Smooth muscle cell (in vitro differentiated cells): ENCODE results near the gene NOP9. TPM values are rescaled to one million over a fixed set of nuclear protein-coding genes. Genes with fewer than 3 reads are reported as not detected.

ENCODE experiments used
- DNase-seq: peaks from one replicate; lab custom pipeline; 2025; ENCODE audit not compliant: unreplicated experiment; lab: John Stamatoyannopoulos, UW
- H2AFZ ChIP-seq: fragments of 200-600 bp; sonication (generic); 2 replicates; pipeline ENCODE4 v1.6.0; 2016; ENCODE audit warnings: antibody characterized with exemption, low read depth, mild to moderate bottlenecking
- H3F3A ChIP-seq: fragments of 200-600 bp; sonication (generic); 2 replicates; pipeline ENCODE4 v1.6.0; 2017; ENCODE audit warnings: antibody characterized with exemption, low read depth
- H3K27ac ChIP-seq: fragments of 200-600 bp; sonication (generic); 2 replicates; pipeline ENCODE4 v1.5.1; 2016; ENCODE audit warnings: low read depth, mild to moderate bottlenecking
- H3K27me3 ChIP-seq: fragments of 200-600 bp; sonication (generic); 2 replicates; pipeline ENCODE4 v1.6.1; 2016; ENCODE audit warnings: low read depth, mild to moderate bottlenecking
- H3K36me3 ChIP-seq: fragments of 200-600 bp; sonication (generic); 2 replicates; pipeline ENCODE4 v1.5.1; 2016; ENCODE audit warnings: low read depth
- H3K4me1 ChIP-seq: fragments of 200-600 bp; sonication (generic); 2 replicates; pipeline ENCODE4 v1.5.1; 2016; ENCODE audit warnings: low read depth
- H3K4me2 ChIP-seq: fragments of 200-600 bp; sonication (generic); 2 replicates; pipeline ENCODE4 v1.6.0; 2016; ENCODE audit warnings: mild to moderate bottlenecking
- H3K4me3 ChIP-seq: fragments of 200-600 bp; sonication (generic); 2 replicates; pipeline ENCODE4 v1.5.1; 2016; ENCODE audit warnings: mild to moderate bottlenecking
- H3K79me2 ChIP-seq: fragments of 200-600 bp; sonication (generic); 2 replicates; pipeline ENCODE4 v1.6.0; 2016; ENCODE audit warnings: low read depth, mild to moderate bottlenecking
- H3K9ac ChIP-seq: fragments of 200-600 bp; sonication (generic); 2 replicates; pipeline ENCODE4 v1.6.0; 2016; ENCODE audit warnings: low read depth
- H3K9me3 ChIP-seq: fragments of 200-600 bp; sonication (generic); replicated peaks from 2 replicates; pipeline ENCODE4 v1.5.1; 2016; ENCODE audit warnings: low read depth
- H4K20me1 ChIP-seq: fragments of 200-600 bp; sonication (generic); 2 replicates; pipeline ENCODE4 v1.6.0; 2016; ENCODE audit warnings: low read depth
- CTCF ChIP-seq: fragments of 200-600 bp; sonication (generic); IDR thresholded peaks from 2 replicates; pipeline ENCODE4 v1.5.1; 2017; ENCODE audit warnings: borderline replicate concordance, mild to moderate bottlenecking, antibody characterized with exemption; ENCODE audit not compliant: insufficient read depth, poor library complexity, severe bottlenecking
- WGBS: methylation state at CpG from one replicate; pipeline ENCODE4 v1.1.7; 2016; ENCODE audit warnings: low lambda C conversion rate; 5-methylcytosine and 5-hydroxymethylcytosine counted together
- polyA plus RNA-seq: library from polyadenylated mRNA; unstranded; fragments of >200 nt; fragmentation: Nextera tagmentation; extraction: Ambion mirVana; gene quantifications from 2 replicates; pipeline ENCODE4 v1.2.1, GENCODE V29; 2016
- total RNA-seq: library from RNA; depleted of rRNA; stranded (reverse); fragments of >200 nt; gene quantifications from 2 replicates; pipeline ENCODE4 v1.2.3, GENCODE V29; 2014

Gene NOP9
- total and polyA plus RNA-seq, 2 experiments from 2014 or later: 3.3 to 9.3 TPM

GRCh38 chr14:24266344-24267244, 33.1 kb upstream of the NOP9 start:
- Histone ChIP-seq H3K27me3 (no peaks in the 10 kb centered on the region), H4K20me1 (no peaks in the 10 kb centered on the region), H3K9ac (no peak overlapping the region), H3K4me2 (no peak overlapping the region), H3F3A (no peaks in the 10 kb centered on the region), H2AFZ (no peak overlapping the region), H3K9me3 (no peaks in the 10 kb centered on the region), H3K36me3 (no peaks in the 10 kb centered on the region), H3K4me1 (no peaks in the 10 kb centered on the region), H3K79me2 (no peaks in the 10 kb centered on the region), H3K4me3 (no peak overlapping the region), H3K27ac (no peak overlapping the region)
- no peak for DNase-seq
- TF ChIP-seq CTCF: no peak
- 89% methylated on average over 18 of the region's 18 CpGs for WGBS

- Histone ChIP-seq H3K4me1 (no peaks in the 10 kb centered on the region), H3F3A (no peaks in the 10 kb centered on the region), H2AFZ (no peak overlapping the region), H3K27me3 (no peaks in the 10 kb centered on the region), H4K20me1 (no peaks in the 10 kb centered on the region), H3K9ac (no peak overlapping the region), H3K9me3 (no peaks in the 10 kb centered on the region), H3K4me3 (no peak overlapping the region), H3K27ac (no peak overlapping the region), H3K79me2 (no peaks in the 10 kb centered on the region), H3K4me2 (no peak overlapping the region), H3K36me3 (no peaks in the 10 kb centered on the region)
- DNase-seq: no peak
- no peak for TF ChIP-seq CTCF
- 98% methylated on average over 9 of the region's 9 CpGs for WGBS
These were observed 32.1 kb upstream of the NOP9 start for GRCh38 chr14:24267516-24267915.

- H3K4me2 ChIP-seq: no peak overlapping the region
- no peak overlapping the region for H3K4me3 ChIP-seq
- H3K36me3 ChIP-seq: no peaks in the 10 kb centered on the region
- no peaks in the 10 kb centered on the region for H3K9me3 ChIP-seq
- WGBS: 93% methylated on average over 9 of the region's 9 CpGs
- no peak for TF ChIP-seq CTCF
- H3K27ac ChIP-seq: no peak overlapping the region
- no peak overlapping the region for H2AFZ ChIP-seq
- DNase-seq: no peak
- no peaks in the 10 kb centered on the region for H3K4me1 ChIP-seq
- H4K20me1 ChIP-seq: no peaks in the 10 kb centered on the region
- no peaks in the 10 kb centered on the region for H3K27me3 ChIP-seq
- H3K9ac ChIP-seq: no peak overlapping the region
- no peaks in the 10 kb centered on the region for H3F3A ChIP-seq
- no peaks in the 10 kb centered on the region for H3K79me2 ChIP-seq
These were observed 31.4 kb upstream of the NOP9 start for GRCh38 chr14:24268225-24268624.

GRCh38 chr14:24269368-24269767, 30.3 kb upstream of the NOP9 start:
- Histone ChIP-seq H3K27me3 (no peaks in the 10 kb centered on the region), H3K9ac (no peak overlapping the region), H3K4me3 (no peak overlapping the region), H3K36me3 (no peaks in the 10 kb centered on the region), H3K79me2 (no peaks in the 10 kb centered on the region), H3K4me2 (no peak overlapping the region), H4K20me1 (no peaks in the 10 kb centered on the region), H3K27ac (no peak overlapping the region), H3F3A (no peaks in the 10 kb centered on the region), H2AFZ (no peak overlapping the region), H3K4me1 (no peaks in the 10 kb centered on the region), H3K9me3 (no peaks in the 10 kb centered on the region)
- no peak for TF ChIP-seq CTCF
- 96% methylated on average over 8 of the region's 8 CpGs for WGBS
- no peak for DNase-seq
